Stimulated activated CD8-positive, alpha-beta memory T cell treated with anti-CD3 and anti-CD28 coated beads, Interleukin-12 subunit alpha, Interleukin-12 subunit beta, amount 100 ng/mL, for 24 hours (primary cell): Measurements from ENCODE around the gene FXYD1.
"Not testable (repeated sequence)": the region's sequence is repeated elsewhere in the genome, so short reads cannot be mapped to it uniquely, and the experiment has no call there.

Source experiments
- DNase-seq: peaks from one replicate; pipeline ENCODE4 v3.0.0-alpha.2; 2020; ENCODE audit errors: extremely low read depth

The FXYD1 gene

DNA sequence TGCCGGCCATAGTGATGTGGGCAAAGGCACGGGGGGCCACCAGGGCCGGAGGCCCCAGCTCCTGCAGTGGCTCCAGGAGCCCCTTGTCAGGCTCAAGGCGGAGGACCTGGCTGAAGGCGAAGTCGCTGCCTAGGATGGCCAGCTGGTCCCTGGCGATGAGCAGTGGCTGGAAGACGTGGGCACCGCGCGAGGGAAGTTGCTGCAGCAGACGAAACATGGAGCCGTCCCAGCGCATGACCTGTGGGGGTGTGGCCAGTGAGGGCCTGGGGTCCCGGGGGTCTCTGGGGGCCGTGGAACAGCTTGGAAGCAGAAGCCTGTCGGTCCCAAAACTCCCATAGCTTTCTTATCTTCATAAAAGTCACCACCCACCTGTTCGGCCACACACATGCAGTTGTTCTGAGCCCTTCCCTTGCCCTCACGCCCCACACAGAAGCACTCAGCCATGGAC lies 13.3 kb upstream of the FXYD1 start:
- DNase-seq = no peak

DNA sequence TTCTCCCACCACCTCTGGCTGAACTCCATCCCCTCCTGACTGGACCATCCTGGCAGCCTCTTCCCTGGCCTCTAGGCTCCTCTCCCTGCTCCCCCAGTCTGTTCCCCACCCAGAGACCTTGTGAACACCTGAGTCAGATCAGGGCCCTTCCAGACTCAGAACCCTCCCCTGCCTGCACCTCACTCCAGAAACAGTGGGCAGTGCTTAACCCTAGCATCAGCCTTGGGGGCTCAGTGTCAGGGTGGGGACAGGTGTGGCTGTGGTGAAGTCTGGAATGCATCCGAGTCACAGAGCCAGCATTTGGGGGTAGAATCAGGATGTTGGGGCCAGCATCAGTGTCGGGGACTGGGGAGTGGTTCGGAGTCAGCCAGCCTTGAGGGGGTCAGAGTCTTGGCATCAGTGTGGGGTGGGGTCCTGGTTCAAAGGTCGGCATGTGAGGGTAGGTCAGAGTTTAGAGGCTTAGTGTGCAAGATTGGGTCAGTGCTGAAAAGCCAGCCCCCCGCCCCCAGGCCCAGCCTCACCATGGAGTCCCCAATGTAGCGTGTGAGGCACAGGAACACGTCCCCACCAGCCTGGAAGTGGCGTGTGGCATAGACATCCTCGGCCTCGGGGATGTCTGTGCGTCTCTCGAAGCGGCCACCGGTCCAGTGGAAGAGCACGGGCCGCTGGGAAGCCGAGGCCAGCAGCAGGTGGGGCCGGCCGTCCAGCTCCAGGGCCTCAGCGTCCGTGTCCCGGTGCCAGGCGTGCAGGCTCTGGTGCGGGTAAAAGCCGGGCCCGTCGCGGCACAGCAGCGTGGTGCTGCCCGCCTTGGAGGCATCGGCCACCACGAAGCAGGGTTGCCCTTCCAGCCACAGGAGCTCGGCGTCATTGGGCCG lies 12.6 kb upstream of the FXYD1 start:
- DNase-seq = no peak

DNA sequence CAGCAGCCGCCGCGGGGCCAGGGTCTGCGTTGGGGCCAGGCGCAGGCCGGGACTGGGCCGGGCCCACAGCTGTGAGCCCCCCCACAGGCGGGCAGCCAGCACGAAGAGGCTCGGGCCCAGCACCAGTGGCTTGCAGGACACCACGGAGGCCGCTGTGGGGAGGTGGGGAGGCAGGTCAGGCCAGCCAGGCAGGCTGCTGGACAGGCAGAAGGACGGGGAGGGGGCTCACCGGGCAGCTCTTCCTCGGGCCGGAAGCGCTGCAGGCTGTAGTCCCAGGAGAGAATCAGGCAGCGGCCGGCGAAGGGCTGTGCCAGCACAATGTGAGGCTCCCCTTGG lies 12.0 kb upstream of the FXYD1 start:
- no peak for DNase-seq

DNA sequence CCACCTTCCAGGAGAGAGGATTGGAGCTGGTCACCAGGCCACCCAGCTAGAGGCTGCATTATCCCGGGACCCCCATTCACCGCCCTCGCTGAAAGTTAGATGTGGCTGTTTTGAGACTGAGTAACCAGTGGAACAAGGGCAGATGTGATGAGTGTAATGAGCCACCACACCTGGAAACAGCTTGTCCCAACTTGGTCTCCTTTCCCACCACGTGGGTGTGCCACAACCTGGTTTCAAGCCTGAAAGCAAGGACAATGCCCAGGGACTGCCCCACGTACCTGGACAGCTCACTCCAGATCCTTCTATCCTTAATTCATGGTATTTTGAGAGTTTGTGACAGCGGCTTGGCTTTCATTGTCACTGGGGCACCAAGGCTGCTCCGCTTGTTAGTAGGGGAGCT lies 10.8 kb upstream of the FXYD1 start:
- DNase-seq = no peak

DNA sequence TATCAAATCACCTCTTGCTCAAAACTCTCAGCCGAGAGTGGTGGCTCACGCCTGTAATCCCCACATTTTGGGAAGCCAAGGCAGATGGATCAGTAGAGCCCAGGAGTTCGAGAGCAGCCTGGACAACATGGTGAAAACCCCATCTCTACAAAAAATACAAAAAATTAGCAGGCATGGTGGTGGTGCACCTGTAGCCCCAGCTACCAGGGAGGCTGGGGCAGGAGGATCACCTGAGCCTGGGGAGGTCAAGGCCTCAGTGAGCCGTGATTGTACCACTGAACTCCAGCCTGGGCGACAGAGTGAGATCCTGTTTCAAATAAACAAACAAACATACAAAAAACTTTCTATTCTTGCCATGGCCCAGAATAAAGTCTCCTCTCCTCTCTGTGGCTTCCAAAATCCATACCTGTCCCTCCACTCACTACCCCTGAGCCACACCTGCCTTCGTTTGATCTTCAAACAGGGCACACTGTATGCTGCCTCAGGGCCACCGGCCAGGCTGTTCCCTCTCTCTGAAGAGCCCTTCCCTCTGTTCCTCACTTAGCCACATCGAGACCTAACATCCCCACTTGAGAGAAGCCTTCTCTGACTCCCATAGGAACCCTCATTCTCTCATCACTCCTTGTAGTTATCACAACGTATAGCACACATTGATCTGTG lies 10.1 kb upstream of the FXYD1 start:
- no peak for DNase-seq

DNA sequence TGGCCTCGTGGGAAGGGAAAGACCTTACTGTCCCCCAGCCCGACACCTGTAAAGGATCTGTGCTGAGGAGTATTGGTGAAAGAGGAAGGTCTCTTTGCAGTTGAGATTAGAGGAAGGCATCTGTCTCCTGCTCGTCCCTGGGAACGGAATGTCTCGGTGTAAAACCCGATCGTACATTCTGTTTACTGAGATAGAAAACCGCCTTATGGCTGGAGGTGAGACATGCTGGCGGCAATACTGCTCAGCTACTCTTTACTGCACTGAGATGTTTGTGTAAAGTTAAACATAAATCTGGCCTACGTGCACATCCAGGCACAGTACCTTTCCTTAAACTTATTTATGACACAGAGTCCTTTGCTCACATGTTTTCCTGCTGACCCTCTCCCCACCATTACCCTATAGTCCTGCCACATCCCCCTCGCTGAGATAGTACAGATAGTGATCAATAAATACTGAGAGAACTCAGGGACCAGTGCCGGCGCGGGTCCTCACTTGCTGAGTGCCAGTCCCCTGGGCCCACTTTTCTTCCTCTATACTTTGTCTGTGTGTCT lies 8.8 kb upstream of the FXYD1 start:
- not testable (repeated sequence) for DNase-seq

DNA sequence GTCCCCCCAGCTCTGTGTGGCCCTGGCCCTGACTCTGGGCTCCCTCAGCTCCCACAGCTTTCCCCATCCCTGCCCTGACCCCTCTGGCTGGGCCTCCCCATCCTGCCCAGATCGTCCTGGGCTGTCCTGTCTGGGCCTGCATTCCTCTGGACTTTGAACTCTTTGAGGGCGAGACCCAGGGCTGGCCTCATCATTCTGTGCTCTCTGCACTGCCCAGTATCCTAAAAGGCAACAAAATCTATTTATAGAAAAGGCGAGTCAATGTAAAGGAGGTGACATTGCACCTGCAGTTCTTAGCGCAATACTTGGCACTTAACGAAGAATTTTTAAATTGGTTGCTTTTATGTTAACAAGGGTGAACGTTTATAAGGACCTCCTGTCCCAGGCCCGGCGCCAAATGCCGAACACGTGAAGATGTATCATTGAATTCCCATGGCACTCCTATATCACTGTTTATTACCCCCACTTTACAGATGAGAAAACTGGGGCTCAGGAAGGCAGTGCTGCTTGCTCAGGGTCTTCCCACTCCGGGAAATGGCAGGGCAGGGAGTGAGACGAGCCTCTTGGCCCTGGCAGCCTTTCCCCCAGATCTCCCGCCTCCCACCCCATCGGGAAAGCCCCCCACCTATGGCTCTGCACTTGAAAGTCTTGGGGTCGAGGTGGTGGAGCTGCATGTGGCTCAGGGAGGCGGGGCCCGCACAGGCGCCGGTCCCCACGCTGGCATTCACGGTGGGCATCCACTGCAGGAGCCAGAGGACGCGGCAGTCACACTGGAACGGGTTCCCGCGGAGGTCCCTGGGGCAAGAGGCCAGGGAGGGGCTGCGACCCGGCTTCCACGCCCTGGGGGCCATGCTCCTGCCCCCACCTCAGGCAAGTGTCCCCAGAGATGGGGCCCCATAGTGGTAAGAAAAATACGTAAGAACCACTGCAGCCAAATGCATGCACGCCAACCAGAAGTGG lies 7.6 kb upstream of the FXYD1 start:
- no peak for DNase-seq

DNA sequence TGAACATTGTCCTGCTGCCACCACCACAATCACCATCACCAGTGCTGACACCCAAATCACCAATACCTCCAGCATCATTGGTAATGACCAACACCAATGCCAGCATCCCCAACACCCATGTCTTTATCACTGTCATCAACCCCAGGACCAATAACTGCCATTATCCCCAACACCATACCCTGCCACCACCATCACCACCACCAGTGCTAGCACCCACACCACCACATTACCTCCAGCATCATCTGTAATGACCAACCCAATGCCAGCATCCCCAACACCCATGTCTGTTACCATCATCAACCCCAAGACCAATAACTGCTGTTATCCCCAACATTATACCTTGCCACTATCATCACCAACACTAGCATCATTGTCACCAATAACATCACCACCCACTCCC lies 6.4 kb upstream of the FXYD1 start:
- no peak for DNase-seq

DNA sequence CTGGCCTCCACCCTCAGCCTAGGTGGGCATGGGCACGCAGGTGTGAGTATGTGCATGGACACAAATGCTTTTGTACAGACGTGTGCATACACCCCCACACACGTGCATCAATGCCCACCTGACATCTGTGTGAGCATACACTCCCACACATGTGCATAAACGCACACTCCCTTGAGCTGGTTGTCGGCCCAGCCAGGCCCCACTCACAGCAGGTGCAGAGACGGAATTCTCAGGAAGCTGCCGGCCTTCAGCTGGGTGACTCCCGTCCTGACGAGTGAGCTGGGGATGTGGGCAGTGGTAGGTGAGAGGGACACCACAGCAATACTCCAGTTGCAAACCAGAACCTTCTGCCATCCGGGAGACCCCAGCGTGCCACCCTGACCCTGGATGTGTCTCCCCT lies 4.8 kb upstream of the FXYD1 start:
- DNase-seq = no peak

DNA sequence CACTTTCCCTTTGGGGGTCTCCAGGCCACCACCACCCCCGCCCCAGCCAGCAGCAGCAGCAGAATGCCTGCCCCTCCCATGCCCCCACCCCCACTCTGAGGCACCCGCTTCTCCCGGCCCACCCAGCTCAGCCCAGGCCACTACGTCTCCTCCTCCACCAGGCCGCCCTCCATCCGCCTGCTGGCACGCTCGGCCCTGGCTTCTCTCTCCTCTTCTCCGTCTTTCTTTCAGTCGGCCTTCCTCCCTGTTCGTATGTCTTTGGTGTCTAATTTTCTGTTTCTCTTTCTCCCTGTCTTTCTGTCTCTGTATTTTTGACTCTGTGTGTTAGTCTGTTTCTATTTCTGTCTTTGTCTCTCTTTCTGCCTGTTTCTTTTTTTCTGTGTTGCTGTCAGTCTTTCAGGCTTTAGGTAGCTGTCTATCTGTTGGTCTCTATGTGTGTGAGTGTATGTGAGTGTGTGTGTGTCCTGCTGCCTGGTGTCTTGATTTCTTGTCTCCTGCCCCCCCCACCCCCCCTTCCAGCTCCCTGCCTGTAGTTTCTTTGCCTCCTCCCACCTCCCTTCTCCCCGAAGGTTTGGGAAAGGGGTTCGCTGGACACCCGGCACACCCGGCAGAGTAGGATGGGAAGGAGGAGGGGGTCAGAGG lies 3.9 kb upstream of the FXYD1 start, which contains the start of gene LGI4:
Gene LGI4 (minus strand): TSS at position 459 of the 642 bp plus-strand sequence. CDS start 379 bp downstream, at position 80.
- no peak for DNase-seq

DNA sequence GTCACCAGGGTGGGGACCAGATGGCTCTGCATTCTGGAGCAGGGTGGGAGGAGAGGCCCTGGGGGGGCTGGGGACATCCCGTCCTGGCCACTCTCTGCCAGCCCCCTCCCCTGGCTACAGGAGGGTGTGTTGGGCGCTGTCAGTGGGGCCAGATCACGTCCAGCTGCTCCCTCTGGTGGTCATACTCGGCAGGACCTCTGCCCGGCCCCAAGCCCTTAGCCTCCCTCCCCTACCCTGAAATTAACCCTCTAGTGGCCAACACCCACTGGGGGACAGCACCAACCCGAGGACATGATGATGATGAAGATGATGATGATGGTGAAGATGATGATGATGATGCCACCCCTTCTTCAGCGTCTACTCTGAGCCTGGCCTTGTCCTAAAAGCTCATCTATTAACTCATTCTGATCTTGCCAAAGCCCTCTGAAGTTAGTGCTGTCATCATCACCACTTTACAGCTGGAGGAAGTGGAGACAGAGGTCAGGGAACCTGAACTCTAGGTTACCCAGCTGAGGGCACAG lies 3.2 kb upstream of the FXYD1 start:
- no peak for DNase-seq

DNA sequence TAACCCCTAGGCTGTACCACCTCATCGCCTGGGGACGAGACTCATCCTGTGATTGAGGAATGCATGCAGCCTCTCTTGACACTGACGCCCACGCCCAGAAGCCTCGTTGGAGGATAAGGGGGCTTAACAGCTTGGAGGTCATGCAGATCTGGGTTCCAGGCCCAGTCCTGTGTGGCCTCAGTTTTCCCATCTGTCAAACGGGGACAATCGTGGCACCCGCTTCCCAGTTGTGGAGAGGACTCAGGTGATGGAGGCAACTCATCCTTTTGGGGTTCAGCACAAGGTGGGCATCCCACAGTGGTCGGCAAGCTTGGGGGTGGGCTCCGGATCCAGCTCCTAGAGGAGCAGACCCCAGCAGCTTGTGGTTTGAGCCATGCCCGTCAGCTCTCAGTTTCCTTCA lies 2.4 kb upstream of the FXYD1 start:
- DNase-seq = no peak

DNA sequence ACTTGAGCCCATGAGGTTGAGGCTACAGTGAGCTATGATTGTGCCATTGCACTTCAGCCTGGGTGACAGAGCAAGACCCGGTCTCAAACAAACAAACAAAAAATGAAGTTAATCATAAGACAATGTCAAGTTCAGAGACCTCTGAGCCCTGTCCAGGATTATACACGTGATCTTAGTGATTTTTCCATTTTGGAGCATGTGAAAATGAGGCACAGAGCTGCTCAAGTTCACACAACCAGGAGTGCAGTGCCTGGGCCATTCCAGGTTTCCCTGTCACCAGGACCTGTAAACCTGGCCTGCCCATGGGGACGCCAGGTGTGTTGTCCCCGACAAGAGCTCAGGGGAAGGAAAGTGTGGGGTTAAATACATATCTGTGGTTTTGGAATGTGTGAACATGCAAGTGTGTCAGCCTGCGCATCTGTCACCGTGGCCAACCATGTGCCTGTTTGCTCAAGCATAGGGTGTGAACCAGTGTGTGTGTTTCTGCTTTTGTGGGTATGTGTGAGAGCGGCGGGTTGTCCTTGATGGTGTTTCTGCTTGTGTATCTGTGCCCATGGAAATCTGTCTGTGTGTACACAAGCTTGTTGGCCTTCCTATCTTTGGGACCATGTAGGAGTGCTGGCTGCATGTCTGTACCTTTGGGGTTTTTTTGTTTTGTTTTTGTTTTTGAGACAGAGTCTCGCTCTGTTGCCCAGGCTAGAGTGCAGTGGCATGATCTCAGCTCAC lies 1.5 kb upstream of the FXYD1 start:
- DNase-seq = no peak

DNA sequence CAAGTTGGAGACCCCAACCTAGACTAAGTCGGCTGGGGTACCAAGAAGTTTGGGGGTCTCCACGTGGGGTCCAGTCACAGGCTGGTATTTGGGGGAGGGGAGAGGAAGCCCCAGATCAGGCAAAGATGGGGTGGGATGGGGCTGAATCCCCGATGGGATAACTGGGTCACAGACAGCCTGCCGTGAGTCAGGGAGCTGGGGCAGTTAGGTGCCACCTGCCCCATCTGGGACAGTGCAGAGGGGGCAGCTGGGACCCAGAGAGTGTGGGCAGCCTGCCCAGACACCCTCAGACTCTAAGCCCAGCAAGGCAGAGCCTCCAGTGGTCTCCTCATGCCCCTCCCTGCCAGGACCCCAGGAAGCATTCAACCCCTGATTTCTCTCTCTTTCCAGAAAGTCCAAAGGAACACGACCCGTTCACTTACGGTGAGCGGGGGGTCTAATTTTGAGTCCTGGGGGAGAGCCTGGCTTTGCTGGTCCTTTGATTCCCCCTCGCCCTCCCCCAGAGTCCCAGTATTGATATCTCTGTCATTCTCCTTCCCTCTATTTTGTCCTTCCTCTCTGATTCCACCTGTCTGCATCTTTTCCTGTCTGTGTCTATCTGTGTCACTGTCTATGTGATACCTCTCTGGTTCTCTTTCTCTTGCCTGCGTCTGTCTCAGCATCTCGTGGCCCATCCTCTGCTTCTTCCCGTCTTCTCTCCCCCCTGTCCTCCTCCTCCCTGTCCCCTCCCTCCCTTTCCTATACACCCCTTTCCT lies 1.8 kb downstream of the FXYD1 start:
- no peak for DNase-seq

DNA sequence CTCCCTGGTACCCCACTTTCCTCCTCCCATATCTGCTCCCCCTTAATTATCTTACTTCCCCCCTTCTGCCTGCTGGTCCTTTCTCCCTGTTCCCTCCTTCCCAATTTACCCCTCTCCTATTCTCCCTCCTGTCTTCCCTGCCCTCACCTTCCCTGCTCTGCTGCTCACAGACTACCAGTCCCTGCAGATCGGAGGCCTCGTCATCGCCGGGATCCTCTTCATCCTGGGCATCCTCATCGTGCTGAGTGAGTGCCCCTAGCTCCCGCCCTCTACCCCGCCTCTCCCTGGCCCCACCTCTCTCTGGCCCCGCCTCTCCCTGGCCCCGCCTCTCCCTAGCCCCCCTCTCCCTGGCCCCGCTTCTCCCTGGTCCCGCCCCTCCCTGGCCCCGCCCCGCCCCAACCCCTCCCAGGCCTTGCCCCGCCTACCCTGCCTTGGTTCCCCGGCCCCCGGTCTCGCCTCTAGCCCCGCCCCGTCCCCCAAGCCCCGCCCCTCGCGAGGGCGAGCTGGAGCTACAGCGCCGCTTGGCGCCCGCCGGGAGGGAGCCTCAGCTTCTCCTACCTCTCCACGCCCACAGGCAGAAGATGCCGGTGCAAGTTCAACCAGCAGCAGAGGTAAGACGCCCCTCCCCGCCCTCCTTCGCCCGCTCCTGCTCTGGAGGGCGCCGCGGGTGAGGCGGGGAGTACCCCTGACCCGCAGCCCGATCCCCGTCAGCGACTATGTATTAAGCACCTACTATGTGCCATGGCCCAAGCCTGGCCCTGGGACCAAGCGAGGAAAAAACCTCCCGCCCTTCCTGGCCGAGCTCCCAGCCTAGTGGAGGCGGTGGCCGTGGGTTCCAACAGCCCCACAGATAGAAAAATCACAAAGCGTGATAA lies 2.6 kb downstream of the FXYD1 start:
- peak; percentile 89 for DNase-seq

DNA sequence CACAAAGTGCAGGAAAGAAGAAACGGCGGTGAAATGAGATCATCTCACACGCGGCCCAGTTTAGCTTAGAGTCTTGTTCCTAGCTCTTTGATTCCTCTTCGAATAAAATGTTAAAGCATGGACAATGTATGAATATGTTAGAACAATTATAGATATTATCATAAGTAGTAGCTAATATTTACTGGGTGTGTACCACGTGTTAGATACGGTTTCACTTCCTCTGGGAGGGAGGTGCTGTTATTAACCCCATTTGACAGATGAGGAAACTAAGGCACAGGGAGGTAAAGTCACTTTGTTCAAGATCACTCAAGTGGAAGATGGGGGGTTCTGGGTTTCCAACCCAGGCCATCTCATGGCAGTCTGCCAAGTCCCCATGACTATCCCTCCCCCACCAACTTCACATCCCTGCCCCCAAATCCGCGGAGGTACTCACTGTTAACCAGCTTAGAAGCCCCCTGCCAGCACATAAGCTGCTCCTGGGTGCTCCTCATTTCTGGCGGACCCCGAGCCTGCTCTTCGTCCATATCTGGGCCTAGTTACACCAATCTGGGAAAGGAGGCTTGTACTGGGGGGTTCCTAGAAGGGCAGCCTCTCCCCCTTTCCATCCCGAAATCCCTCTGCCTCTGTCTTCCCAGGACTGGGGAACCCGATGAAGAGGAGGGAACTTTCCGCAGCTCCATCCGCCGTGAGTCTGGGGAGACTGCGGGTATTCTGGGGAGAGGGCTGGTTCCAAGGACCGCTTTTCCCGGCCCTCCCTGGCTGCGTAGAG lies 3.4 kb downstream of the FXYD1 start:
- DNase-seq = no peak

DNA sequence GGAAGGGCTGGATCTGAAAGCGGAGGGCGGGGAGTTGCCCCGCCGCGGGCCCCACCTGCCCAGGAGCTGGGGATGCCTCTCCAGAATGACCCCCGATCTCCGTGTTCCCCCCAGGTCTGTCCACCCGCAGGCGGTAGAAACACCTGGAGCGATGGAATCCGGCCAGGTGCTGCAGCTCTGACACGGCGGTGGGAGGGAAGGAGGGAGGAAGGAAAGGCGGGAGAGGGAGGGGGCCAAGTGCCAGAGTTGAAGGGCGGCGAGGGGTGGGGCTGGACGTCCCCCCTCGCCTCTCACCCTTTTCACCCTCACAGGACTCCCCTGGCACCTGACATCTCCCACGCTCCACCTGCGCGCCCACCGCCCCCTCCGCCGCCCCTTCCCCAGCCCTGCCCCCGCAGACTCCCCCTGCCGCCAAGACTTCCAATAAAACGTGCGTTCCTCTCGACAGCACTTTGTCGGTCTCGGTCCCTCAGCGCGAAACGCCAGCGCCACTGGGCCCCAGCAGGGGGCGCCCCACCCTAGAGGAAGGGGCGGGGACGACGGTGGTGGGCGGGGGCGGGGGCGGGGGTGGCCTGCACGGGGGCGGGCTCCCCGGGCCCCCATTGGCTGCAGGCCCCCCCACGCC lies 4.1 kb downstream of the FXYD1 start:
- DNase-seq = no peak
